SKM-1 (cell line): ENCODE measurements around the gene PCID2.

ENCODE experiments used
- DNase-seq: peaks from one replicate; lab custom pipeline; 2025; ENCODE audit not compliant: unreplicated experiment; lab: John Stamatoyannopoulos, UW

The PCID2 gene

DNA sequence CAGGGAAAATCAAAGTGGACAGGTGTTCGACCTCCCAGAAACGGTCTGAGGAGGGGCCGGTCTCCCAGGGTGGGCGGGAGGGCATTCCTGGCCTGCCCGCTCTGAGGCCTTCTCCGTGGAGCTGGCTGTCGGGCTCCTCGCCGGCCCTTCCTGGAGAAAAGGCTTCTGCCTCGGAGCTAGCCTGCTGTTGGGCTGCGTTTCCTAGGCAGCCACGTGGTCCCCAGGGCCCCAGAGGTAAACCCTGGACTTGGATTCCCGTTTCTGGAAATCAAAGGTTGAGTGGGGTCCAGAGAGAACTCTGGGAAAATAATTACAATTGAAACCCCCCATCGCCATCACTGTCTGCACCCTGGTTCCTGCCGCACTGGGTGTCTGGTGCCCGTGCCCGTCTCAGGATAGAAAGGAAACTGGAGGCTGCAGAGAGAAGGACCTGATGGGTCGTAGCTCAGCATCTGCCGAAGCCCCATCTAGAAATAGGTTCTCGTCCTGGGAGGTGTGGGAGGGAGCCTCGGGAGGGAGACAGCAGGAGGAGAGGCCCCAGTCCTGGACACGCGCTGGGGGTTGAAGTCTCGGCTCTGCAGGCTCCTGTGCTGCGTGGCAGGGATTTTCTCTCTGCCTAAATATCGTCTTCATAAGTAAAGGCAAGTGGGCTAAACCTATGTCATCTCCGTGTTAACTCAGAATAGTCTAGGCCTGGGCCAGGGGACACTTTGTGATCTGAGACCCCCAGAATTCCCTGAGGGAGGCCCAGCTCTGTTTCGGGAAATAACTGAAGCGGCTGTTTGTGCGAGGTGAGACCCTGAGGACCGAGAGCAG lies 57.7 kb downstream of the PCID2 start:
- DNase-seq = no peak

DNA sequence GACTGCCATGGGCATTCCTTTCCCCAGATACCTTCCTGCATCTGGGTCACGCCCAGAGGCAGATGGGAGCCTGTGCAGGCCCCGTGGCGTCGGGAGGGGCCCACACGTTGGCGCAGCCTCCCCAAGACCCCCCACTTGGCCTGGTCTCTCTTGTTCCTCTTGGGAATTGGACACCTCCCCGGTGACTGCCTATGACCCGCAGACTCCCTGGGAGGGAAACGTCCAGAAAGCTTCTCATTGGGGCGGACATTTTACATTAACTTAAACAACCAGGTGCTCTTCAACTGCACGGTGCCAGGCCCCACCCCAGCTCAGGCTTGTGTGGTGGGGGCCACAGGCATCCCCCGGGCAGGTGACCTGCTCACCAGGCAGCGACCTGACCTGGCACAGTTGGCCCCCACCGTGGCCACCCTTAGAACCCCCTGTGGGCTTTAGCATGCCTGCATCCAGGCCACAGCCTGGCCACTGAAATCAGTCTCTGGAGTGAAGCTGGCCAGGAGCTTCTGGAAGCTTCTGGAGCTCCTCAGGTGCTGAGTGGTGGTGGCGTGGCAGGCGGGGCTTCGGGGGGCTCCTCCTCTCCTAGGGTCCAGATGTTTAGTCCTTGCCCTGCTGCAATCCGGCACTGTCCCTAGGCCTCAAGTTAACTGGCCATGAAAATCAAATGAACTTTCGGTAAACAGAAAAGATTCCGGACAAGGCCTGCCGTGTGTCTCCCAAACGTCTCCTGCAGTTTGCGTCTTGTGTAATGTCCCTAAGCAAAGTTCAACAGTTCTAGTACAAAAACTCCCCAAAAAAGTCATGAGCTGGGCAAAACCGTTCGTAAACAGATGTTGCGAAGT lies 58.5 kb downstream of the PCID2 start:
- no peak for DNase-seq

DNA sequence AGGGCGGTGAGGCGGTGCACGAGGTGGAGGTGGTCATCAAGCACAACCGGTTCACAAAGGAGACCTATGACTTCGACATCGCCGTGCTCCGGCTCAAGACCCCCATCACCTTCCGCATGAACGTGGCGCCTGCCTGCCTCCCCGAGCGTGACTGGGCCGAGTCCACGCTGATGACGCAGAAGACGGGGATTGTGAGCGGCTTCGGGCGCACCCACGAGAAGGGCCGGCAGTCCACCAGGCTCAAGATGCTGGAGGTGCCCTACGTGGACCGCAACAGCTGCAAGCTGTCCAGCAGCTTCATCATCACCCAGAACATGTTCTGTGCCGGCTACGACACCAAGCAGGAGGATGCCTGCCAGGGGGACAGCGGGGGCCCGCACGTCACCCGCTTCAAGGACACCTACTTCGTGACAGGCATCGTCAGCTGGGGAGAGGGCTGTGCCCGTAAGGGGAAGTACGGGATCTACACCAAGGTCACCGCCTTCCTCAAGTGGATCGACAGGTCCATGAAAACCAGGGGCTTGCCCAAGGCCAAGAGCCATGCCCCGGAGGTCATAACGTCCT lies 59.4 kb downstream of the PCID2 start:
- DNase-seq = no peak

DNA sequence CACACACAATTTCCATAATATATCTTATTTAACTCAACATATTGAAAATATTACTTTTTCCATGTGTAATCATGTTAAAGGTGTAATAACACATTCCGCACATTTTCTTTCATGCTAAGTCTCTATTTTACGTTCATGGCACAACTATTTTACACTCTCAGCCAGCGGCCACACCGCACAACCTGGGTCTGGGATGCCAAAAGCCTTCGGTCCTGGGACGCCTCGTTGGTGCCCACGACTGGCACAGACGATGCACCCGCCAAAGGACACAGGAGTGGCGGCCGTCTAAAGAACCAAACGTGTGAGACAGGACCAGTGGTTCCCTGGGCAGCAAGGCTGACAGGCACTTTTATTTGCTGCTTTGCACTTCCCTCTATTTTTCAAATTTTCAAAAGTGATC lies 60.1 kb downstream of the PCID2 start:
- DNase-seq = no peak

DNA sequence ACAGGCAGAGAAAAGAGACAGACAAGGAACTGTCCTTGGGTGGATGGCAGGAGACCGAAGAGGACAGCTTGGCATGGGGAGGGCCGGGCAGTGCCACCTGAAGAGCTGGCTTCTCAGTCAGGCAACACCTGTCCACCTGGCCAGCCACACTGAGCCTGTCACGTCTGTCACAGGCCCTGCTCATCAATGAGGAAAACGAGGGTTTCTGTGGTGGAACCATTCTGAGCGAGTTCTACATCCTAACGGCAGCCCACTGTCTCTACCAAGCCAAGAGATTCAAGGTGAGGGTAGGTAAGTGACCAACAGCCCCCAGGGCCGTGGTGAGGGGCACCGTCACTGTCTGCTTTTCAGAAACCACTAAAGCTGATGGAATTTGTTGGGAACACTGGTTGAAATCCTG lies 61.3 kb downstream of the PCID2 start:
- DNase-seq = no peak

DNA sequence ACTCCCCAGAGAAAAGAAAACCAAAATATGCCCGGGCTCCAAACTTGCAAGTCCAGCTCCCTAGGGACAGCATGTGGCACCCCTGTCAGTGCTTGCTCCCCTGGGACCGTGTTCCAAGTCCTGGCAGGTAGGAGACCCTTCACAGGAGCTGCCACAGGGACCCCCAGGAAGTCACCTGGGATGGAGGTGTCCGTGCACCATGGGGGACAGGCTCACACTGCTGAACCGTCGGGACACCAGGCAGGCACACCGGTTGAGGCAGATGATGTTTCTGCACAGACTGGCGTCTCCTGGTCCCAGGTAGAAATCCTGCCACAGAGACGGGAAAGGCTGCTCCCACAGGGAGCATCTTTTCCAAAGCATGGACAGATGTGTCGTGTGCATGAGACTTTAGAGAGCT lies 61.7 kb downstream of the PCID2 start:
- DNase-seq = no peak

DNA sequence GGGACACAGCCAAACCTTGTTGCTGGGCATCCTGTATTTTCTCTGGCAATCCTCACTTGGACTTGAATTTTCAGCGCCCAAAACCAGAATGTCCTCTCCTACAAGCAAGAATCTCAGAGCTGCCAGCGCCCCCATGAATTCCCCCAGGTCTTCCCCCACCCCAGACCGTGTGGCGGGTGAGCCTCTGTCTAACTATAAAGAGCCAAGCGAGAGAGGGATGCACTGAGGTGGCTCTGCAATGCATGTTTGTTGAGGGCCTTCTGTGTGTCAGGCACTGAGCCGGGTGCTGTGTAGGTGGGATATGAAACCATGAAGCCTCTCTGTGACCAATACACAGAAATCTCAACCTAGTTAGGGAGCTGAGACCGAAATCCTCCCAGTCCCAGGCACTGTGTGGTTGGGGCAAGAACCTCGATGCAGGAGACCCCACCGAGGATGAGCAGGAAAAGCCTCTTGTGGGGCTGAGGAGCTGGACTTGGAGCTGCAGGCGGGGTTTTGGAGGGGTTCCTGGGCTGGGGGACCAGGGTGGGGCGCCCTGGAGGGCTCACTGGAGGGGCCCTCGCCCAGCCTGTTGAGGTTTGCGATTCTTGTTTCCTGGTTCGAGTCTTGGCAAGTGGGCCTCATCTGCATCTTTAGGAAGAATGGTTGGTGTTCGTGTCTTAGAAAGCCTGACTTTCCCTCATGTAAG lies 62.4 kb downstream of the PCID2 start:
- DNase-seq = no peak

DNA sequence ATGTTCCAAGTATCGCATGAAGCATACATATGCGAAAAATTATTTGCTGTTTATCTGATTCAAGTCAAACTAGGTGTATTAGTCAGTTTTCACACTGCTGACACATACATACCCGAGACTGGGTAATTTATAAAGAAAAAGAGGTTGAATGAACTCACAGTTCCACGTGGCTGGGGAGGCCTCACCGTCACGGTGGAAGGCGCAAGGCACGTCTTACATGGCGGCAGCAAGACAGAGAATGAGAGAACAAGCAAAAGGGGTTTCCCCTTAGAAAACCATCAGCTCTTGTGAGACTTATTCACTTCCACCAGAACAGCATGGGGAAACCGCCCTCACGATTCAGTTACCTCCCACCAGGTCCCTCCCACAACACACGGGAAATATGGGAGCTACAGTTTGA lies 63.0 kb downstream of the PCID2 start:
- no peak for DNase-seq

DNA sequence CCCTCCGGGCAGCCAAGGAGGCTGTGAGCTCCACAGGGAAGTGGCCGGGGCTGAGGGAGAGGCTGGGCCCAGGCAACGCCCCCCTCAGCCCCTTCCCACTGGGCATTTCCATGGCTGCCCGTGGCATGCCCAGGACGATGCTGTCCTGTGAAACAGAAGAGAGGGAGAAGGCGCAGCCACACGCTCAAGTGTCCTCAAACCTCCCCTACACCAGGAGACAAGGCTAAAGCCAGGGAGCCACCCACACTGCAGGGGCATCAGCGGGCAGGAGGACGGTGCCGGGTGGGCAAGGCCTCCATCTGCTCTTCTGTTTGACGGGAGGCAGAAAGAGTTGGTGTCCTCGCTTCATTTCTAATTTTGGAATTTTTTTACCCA lies 64.2 kb downstream of the PCID2 start:
- DNase-seq = no peak

DNA sequence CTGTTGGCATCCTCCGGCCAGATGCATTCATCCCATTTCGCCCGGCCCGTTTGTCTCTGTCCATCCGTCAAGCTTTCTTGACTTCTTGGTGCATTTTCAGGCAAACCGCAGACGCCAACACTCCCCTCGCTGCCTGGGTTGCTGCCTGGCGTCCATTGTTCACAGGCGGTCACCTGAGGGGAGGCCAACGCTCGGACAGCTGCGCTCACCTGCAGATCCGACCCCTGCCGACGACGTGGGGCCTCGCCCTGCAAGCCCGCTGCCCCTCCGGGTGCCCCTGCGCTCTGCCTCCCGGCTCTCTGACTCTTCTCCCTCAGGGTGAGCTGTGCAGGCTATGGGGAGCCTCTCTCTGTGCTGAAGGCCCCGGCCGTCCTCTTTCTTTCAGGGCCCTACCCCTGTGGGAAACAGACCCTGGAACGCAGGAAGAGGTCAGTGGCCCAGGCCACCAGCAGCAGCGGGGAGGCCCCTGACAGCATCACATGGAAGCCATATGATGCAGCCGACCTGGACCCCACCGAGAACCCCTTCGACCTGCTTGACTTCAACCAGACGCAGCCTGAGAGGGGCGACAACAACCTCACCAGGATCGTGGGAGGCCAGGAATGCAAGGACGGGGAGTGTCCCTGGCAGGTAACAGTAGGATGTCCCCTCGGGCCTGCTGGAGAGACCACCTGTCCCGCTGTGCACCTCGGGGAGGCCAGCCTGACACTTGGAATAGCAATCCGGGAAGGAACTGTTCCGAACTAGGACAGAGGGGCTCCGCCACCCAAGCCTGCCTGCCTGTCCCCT lies 64.8 kb downstream of the PCID2 start:
- no peak for DNase-seq

DNA sequence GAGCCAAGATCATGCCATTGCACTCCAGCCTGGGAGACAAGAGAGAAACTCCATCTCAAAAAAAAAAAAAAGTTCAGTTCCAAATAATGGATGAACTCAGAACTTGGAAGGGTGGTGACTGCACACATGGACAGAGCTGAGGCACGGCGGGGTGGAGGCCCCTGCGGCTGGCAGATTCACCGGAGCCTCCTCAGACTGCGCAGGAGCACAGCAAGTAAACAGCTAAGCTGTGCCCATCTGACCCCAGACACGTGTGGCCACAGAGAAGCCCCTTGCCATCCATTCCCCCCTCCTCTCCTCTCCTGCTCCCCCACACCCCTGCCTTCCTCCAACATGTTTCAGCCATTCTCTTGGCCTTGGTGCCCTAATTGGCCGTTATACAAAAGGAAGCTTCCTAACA lies 65.6 kb downstream of the PCID2 start:
- no peak for DNase-seq

DNA sequence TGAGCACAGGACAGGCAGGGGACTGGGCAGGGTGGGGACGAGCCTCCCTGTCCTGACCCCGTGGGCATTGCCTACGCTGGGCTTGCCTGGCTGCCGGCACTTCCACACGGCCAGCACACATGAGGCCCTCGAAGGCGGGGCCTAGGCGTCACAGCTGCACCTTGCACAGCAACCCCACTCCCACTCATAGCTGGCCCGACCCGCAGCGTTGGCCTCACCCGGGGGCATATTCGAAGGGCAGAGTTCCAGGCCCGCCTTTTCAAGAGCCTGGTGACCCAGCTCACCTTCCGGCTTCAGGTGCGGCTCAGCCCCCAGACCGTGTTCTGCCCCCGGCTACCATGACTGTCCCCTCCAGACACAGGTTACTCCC lies 66.9 kb downstream of the PCID2 start:
- no peak for DNase-seq

DNA sequence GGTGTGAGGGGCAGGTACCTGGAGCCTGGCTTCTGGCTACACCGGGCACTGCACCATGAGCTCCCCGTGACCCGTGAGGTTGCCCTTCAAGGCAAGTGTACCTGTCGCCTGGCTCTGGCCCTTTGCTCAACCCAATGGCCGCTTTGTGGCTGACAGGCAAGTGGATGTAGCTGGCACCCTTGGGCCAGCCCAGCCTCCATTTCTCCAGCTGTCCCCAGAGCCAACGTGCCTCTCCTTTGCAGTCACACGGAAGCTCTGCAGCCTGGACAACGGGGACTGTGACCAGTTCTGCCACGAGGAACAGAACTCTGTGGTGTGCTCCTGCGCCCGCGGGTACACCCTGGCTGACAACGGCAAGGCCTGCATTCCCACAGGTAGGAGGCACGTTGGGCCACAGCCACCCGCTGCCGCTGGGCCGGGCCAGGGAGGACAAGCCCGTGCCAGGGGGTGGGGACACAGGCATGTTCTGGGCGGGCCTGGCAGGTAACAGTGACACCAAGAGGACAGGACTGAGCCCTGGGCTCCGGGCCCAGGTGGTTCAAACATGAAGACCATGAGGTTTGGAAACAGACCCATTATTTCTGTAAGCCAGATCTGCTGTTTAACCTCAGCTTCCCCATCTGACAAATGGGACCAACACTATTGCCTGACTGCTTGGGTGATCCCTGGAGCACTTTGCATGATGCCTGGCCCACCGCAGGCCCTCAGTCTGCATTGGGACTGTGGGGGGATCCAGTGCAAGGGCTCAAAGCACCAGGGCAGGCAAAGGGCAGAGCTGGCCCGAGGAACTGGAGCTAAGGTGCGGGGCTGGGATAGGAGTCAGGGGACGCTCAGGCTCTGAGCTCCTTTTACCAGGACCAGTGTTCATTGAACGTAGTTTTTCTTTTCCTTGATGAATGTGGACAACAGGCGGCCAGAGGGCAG lies 67.5 kb downstream of the PCID2 start:
- no peak for DNase-seq

DNA sequence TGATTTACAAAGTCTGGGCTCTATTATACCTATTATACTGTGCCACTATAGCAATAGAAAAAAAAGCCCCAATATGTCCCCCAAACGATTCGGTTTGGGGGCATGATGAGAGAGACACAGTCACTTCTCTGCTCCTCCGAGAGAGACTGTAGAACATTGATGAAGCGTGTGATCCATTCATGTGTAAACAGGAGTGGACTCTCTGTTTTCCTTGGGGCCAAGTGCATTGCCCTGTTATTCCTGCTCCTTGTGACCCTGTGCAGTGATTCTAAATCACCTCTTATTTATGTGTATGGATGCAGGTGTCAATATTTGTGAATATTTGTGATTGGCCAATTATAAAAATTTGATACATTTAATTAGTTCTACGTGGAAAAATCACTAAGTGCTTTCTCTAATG lies 68.9 kb downstream of the PCID2 start:
- no peak for DNase-seq

DNA sequence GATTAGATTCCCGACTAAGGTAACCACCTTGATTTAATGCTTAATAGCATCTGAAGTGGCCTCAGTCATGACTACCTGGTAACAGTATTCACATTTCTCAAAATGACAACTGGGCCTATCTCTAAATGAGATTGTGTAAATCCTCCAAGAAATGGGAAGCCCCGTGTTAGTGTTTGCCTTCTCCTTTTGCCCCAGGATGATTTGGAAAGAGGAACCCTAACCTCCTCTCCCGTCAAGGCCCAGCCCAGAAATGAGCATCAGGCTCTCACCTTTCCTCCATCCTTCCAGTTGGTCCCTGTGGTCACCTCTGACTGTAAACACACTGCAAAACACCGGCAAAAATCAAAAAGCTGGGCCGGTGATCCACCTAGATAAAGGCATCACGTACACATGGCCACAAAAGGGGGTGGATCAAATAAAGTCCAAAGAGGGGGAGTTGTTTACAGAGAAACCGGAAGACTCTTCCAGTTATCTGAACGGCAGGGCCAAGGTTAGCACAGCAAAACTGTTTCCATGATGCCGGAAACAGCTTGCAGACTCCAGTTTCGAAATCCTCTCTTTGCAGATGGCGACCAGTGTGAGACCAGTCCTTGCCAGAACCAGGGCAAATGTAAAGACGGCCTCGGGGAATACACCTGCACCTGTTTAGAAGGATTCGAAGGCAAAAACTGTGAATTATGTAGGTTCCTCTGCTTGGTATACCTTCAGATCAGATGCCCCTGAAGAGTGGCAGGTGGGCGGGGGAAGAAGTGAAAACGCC lies 69.5 kb downstream of the PCID2 start:
- no peak for DNase-seq

DNA sequence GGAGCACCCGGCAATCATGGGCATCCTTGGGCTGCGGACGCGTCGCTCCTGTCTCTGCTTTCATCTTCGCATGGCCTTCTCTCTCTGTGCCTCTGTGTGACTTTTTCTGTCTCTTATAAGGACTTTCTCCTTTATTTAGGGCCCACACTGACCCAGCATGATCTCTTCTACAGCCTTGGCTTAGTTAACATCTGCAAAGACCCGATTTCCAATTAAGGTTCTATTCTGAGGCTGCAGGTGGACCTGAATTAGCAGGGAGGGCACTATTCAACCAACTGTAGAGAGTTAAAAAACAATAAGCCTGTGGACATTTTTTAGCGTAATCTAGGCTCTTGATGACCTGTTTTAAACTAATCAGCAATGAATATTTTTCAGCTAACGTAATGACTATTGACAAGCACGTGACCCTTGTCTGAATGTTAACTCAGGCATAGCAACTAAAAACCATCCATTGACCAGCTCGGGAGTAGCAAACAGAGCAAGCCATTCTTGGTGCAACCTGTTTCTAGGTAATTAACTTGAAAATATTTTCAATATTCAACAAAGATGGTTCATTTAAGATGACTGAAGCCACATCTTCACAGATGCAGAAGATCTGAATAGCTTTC lies 70.7 kb downstream of the PCID2 start:
- DNase-seq = no peak

DNA sequence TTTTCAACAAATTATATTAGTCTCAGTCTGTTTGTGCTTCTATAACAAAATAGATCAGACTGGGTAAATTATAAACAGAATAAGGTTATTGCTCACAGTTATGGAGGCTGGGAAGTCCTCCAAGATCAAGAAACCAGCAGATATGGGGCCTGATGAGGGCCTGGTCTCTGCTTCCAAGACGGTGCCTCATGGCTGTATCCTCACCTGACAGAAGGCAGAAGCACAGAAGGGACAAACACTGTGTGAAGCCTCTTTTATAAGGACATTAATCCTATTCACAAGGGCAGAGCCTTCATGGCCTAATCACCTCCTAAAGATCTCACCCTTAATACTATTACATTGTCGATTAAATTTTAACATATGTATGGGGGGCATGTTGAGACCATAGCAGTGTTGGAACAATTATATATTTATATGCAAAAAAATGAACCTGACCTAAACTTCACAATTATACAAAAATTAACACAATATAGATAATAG lies 73.1 kb downstream of the PCID2 start:
- DNase-seq = no peak

DNA sequence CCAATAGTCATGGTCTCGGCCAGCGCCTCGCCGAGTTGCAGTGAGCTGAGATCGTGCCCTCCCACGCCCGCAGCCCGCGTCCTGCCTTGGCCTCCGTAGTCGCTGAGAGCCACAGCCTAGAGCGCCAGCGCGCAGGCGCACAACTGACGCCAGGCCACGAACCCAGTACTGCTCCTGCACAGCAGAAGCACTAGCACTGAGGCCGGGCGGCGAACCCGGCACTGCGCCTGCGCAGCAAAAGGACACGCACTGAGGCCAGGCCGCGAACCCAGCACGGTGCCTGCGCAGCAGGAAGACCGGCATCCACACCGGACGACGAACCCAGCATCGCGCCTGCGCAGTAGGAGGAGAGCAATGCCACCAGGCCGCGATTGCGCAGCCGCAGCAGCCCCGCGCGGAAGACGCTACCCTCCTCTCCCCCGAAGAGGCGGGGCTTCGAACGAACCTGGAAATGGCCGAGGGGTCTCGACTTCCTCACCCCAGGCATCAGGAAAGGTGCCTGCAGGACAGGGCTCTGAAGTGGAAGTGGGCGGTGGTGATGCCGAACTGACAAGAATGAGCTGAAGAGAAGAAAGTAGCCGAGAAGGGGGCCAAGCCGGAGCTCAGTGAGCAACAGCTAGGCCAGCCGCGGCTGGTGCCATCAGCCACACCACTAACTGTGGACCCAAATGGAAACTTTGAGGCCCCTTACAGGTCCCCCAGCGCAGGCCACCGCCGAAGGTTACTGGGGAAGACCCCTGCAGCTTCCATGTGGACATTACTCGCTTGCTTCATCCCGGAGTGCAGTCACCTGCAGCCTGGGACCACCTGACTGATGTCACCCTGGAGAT lies 78.3 kb downstream of the PCID2 start:
- no peak for DNase-seq
